H7 (cell line): ENCODE results near the gene HNRNPA1. TPM values are rescaled to one million over a fixed set of nuclear protein-coding genes. Genes with fewer than 3 reads are reported as not detected.
A peak's percentile ranks its signal among the peaks of the same experiment; 100 is the strongest.
"Not testable (repeated sequence)": the region's sequence is repeated elsewhere in the genome, so short reads cannot be mapped to it uniquely, and the experiment has no call there.

Experiments
- DNase-seq: peaks from one replicate; pipeline ENCODE4 v3.0.0; 2012
- H3K27me3 ChIP-seq: 2 replicates; pipeline ENCODE4 v1.6.0; 2011; ENCODE audit warnings: mild to moderate bottlenecking, low read length; ENCODE audit not compliant: control insufficient read depth, insufficient read depth
- H3K36me3 ChIP-seq: replicated peaks from 2 replicates; pipeline ENCODE4 v1.5.1; 2011; ENCODE audit warnings: low read length; ENCODE audit not compliant: control insufficient read depth, insufficient read depth
- H3K4me3 ChIP-seq: 2 replicates; pipeline ENCODE4 v1.5.1; 2011; ENCODE audit warnings: low read depth, mild to moderate bottlenecking, control low read depth, low read length, moderate library complexity; ENCODE audit not compliant: insufficient read depth
- total RNA-seq: library from RNA; depleted of rRNA; stranded (reverse); fragments of >200 nt; shearing (Covaris generic); gene quantifications from 2 replicates; pipeline ENCODE4 v1.2.3, GENCODE V29; 2014

Gene HNRNPA1
- total RNA-seq, 1 experiment from 2014 or later: 952 TPM

DNA sequence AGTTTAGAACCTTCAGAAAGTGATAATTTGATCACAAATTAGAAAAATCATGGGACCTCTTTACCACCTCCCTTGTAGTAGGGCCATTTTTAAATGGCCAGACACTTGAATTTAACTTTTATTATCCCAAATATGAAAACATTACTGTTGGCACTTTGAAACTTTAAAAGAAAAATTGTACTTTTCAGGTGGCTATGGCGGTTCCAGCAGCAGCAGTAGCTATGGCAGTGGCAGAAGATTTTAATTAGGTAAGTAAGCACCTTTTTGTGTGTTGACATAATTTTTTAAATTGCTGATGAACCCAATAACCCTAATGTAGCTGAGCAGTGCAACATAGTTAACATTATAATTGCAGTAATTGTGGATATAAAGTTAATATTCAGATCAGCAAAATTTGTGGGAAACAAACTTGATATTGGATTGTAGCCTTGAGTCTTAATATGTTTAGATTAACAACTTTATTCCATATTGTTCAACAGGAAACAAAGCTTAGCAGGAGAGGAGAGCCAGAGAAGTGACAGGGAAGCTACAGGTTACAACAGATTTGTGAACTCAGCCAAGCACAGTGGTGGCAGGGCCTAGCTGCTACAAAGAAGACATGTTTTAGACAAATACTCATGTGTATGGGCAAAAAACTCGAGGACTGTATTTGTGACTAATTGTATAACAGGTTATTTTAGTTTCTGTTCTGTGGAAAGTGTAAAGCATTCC lies 3.7 kb downstream of the HNRNPA1 start:
- DNase-seq, H3K27me3 ChIP-seq, H3K4me3 ChIP-seq: not testable (repeated sequence)
- H3K36me3 ChIP-seq: peaks cover 53% of the 10 kb centered on the region

DNA sequence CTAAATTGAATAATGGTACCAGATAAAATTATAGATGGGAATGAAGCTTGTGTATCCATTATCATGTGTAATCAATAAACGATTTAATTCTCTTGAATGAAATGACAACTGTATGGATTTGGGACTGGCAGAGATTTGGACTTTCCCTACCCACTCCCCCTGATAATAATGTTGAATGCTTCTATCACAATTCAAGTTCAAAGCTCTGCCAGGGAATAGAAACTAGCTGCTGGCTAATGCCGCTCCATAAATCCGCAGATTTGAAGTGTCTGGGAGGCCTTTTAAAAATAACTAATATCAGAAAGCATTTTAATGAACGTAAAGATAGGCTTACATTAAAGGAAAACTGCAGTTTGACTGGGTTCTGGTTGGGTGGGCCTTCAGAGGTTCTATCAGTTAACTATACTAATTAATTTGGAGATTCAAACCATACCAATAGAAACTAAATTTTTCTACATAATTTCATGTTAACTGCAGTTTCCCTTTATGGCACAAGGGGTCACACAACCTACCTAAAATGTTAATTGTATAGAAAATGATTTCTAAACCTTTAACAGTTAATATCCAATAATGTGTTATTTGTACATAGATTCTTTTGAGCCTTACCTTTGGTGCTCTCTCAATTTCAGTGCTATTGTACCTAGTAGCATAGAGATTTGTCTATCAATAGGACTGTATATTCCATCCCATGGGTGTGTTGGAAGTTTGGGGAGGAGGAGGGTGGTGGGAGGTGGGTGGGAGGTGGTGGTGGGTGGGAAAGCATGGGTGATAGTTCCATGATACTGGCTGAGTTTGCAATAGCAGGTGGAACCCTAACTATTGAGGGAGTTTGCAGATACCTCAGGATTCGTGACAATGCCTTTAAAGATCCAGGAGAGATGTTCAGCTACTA lies 4.9 kb downstream of the HNRNPA1 start:
- Histone ChIP-seq H3K4me3 (no peak overlapping the region), H3K36me3 (peaks cover 53% of the 10 kb centered on the region), H3K27me3 (no peaks in the 10 kb centered on the region)
- DNase-seq: no peak

DNA sequence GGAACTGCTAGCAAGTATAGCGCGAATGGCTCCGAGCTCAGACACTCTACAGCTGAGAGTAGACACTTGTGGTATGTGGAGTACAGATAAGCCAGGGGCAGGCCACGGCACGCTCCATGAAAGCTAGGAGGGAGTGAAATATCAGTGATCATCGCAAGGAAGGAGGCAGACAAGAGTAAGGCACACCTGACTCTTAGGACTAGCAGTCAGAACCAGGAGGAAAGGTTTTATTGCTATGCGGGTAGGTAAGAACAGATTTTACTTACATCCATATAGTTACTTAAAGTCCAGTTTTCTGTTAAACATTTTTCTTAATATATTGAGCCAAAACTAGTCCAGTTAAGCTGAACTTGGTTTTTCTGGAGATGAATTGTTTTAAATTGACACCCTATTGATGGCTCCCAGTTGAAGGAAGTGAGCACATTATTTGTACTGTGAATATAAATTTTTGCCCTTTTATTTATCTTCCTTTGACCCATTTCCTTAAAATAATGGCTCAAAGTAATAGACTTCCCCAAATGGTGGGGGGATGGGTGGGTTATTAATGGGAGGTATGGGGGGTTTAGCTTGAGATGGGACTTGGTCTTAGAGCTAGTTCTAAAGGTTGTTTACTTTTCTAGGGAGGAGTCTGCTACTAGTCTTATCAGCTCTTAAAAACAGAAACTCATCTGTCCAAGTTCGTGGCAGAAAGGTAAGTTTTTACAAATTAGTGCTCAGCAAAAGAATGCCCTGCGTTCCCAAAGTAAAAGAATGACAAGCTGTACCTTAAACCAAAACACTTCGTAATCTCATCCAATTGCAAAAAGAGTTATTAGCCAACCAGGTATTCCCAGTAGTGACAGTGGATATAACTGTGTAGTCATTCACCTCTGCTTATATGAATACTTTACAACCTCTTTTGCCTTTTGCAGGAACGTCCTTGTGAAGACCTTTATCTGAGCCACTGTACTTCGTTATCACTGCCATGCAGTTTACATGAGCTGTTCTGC lies 5.8 kb downstream of the HNRNPA1 start:
- peaks cover 48% of the 10 kb centered on the region for H3K36me3 ChIP-seq
- DNase-seq: no peak
- no peak overlapping the region for H3K4me3 ChIP-seq

DNA sequence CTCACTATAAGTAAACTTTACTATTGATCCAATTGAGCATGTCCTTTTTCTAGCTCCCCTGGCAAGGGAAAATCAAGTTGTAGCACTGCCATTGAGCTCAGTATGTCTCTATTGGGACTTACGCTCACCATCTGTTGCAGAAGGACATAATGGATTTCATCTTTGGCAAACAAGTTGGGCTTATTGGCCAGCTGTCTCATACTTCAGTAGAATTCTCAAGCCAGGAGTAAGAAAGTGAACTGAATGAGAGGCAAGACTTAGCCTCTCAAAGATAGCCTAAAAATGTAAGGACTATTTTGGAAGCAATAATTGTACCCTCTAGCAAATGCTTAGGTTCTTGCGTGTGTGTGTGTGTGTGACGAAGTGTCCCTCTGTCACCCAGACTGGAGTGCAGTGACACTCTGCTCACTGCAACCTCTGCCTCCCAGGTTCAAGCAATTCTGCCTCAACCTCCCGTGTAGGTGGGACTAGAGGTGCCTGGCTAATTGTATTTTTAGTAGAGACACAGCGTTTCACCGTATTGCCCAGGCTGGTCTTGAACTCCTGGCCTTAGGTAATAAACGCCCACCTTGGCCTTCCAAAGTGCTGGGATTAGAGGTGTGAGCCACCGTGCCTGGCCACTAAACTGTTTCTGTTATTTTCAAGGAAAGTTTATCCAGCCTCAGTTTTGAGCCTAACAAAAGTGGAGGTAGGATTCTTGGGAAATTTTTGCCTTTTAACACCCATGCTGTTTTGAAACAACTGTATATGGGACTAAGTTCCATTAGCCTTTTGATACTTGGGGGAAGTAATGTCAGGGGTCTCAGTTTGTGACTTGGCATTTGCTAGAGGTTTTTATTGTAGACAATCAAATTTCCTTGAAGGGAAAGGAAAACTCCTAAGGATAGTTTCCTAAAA lies 7.0 kb downstream of the HNRNPA1 start:
- H3K36me3 ChIP-seq: peaks cover 38% of the 10 kb centered on the region

More for the DNA sequence above, 5.8 kb downstream of the HNRNPA1 start:
- no peaks in the 10 kb centered on the region for H3K27me3 ChIP-seq

DNA sequence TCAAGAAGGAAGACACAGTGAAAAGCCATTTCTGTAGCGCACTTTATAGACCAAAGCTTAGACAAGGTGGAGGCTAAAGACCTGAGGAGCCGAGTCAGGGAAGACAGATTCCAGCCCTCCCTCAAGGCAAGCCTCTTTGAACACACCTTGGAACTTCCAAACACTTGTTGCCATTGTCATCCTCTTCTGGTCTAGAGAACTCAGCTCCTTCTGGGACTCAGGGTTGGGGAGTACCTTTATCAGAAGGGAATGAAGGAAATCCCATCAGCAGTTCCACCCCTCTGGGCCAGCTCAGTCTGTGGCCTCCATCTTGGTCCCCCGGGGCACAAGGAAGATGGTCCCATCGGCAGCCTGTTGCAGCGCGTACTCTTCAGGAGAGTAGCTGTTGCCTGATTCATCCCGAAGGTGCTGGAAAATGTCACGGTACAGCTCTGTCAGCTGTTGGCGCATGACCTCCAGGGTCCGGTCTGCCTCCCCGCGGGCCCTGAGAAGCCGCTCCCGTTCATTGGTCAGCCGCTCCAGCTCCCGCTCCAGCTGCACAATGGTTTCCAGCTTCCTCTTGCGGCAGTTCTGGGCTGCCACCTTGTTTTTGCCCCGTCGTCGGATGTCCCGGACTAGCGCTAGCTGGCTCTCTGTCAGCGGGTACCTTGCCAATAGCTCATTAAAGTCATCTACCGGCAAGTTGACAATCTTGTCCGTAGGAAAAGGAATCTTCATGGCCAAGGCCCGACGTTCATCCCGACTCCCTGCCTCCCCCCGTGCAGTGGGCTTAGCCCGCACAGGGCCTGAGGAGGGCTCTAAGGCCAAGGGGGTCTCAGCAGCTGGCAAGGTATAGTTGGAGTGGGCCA lies 11.8 kb downstream of the HNRNPA1 start:
- no peak for DNase-seq
- Histone ChIP-seq H3K36me3 (peaks cover 2% of the 10 kb centered on the region), H3K4me3 (no peak overlapping the region), H3K27me3 (no peaks in the 10 kb centered on the region)

More for the DNA sequence above, 7.0 kb downstream of the HNRNPA1 start:
- no peak for DNase-seq
- H3K27me3 ChIP-seq: no peaks in the 10 kb centered on the region
- no peak overlapping the region for H3K4me3 ChIP-seq

DNA sequence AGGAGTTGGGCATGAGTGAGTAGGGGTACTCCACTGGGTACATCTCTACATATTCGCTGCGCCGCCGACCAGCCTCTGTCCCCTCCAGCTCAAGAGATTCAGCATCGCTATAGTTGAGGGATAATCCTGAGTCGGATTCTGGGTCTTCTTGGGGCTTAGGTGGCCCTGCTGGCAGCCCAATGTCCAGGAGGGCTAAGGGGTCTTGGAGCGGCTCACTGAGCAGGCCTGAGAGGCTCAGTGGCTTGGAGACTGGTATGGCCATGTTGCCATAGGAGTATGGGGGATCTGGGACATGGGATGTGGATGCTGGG lies 12.4 kb downstream of the HNRNPA1 start:
- H3K36me3 ChIP-seq: no peaks in the 10 kb centered on the region
- DNase-seq: no peak
- no peaks in the 10 kb centered on the region for H3K27me3 ChIP-seq
- H3K4me3 ChIP-seq: no peak overlapping the region

DNA sequence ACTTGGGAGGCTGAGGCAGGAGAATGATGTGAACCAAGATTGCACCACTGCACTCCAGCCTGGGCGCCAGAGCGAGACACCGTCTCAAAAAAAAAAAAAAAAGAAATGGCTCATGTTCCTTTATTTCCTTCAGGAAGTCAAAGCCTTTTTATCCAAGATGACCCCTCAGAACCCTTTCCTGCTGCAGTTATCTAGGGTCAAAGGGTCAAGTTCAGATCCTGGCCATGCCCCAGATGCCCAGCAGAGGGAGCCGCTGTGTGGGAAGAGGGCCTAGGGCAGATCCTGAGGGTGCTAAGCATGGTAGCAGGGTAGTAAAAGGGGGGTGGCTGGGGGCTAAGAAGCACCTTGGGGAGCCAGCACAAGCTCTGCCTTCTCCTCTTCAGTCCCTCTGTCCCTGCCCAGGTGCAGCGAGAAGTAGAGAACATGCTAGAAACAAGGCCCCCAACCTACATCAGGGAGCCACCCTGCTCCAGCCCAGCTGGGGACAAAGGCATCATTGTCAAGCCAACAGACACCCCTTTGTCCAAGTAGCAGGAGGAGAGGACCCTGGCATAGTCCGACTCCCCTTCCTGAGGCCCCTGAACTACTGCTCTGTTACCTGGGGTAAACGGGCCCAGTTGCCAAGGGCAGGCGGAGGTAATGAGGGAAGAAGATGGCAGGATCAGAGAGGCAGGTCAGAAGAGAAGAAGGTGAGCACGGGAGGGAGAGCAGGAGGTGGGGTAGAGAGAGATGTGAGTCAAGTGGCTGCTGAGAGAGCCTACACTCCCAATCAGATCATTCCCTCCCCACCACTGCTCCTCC lies 13.8 kb downstream of the HNRNPA1 start:
- peaks cover 3% of the 10 kb centered on the region for H3K27me3 ChIP-seq
- peak; percentile 86 for DNase-seq
- H3K36me3 ChIP-seq: no peaks in the 10 kb centered on the region
- H3K4me3 ChIP-seq: no peak overlapping the region

DNA sequence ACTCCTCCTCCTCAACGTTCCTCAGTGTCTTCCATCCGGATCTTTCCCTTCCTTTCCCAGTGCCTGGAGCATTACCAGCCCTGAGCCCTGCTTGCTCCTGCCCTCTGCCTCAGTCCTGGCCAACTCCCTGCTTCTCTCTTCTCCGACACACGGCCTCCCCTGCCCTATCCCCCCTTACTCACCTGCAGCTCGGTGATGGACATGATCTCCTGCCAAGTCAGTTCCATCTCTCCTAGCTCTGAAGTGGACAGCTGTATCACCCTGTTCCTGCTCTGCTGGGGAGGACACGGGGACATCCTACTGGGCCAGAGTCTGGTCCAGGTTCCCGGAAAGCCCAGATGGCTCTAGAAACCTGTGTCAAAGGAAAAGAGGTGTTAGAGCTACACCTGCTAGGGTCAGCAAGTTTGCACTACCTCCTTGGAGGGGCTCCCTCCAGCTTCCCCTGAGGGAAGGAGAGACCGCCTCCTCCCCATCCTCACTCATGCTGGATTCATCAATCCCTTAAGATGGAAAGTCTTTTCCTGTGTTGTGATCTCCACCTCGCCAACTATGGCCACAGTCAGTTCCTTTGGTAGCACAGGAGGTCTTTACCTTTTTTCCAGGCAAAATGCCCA lies 14.5 kb downstream of the HNRNPA1 start:
- no peak for DNase-seq
- peaks cover 9% of the 10 kb centered on the region for H3K27me3 ChIP-seq
- no peaks in the 10 kb centered on the region for H3K36me3 ChIP-seq
- H3K4me3 ChIP-seq: no peak overlapping the region

DNA sequence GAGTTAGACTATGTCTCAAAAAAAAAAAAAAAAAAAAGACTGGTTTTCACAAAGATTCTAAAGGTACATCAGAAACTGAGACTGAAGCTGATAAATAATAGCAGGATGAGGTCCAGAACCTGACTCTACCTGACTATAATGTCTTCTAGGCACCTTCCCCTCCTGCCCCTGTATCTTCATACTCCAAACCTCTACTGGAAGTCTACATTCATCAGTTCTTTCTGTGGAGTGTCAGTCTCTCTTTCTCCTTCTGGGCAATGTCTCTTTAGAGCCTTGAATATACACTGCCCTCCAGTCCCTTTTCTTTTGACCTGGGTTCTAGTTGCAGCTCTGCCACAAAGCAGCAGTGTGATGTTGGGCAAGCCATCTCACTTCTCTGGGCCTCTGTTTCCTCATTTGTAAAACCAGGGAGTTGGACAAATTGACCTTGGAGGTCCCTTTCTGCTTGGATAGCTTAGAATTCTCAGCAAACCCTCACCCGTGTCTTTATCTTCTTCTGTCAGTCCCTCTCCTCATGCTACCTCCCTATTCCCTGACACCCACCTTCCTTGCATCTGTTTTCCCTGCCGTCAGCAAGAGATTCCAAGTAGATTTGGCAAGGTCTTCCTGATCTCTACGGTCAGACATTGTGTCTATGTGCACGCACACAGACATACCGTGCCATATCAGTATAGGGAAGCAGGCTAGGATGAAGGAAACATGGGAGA lies 16.0 kb downstream of the HNRNPA1 start:
- H3K27me3 ChIP-seq: peaks cover 12% of the 10 kb centered on the region
- H3K36me3 ChIP-seq: no peaks in the 10 kb centered on the region
- DNase-seq: no peak
- no peak overlapping the region for H3K4me3 ChIP-seq

DNA sequence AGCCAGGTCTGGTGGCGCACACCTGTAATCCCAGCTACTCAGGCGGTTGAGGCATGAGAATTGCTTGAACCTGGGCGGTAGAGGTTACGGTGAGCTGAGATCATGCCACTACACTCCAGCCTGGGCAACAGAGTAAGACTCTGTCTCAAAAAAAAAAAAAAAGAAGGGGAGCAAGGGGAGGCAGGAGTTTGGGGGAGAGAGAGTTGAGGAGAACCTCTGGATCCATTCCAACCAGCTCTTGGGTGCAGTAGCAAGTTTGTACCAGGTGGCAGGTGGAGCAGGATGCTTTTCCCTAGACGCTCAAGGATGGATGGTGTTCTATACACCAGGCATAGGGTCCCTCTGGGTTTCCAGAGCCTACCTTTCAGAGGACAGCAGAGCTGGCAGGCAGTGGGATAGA lies 18.4 kb downstream of the HNRNPA1 start:
- no peak for DNase-seq
- H3K4me3 ChIP-seq: no peak overlapping the region
- peaks cover 12% of the 10 kb centered on the region for H3K27me3 ChIP-seq
- no peaks in the 10 kb centered on the region for H3K36me3 ChIP-seq

DNA sequence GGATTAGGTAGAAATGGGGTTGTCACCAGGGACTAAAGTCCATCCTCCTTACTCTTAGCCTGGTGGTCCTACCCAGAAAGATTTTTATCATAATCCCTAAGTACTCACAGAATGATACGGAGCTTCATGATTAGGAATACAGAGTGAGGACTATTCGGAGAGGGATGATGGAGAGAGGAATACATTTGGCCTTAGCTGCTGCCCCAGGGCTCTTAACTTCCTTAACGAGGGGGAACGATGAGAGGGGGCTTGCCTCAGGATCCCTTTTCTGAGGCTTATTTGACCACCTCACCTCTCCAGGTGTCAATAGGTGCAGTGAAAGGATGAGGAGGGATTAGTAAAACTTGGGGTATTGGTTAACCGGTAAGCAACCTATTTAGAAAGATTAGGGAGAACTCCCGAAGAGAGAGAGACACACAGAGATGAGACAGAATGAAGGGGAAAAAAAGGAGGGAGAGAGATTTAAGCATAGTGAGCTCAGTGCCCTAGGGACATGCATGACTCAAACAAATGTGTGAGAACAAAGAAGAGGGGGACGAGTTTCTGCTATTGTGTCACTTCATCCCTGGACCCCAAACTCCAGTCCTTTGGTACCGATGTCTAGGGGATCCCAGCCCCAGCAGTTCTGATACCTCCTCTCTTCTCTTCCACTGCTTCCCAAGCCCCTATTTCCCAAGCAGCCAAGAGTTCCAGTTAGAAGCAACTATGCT lies 19.1 kb downstream of the HNRNPA1 start:
- Histone ChIP-seq H3K4me3 (no peak overlapping the region), H3K27me3 (peaks cover 12% of the 10 kb centered on the region), H3K36me3 (no peaks in the 10 kb centered on the region)
- no peak for DNase-seq
